RWPE2 (cell line): ENCODE measurements around the gene WHRN.

Source experiments
- ATAC-seq: fragments of 200-7000 bp; cut with Tn5 transposase; 3 replicates; pipeline ENCODE4 v1.9.1; 2021; ENCODE audit warnings: low read depth
- DNase-seq: peaks from one replicate; pipeline ENCODE4 v3.0.0-alpha.2; 2020; ENCODE audit warnings: low spot score
- H3K27ac ChIP-seq: fragments of 450-650 bp; 2 replicates; pipeline ENCODE4 v1.5.1; 2017; ENCODE audit warnings: mild to moderate bottlenecking; ENCODE audit not compliant: poor library complexity, severe bottlenecking
- H3K27me3 ChIP-seq: fragments of 250-450 bp; sonication (Bioruptor Pico); 2 replicates; pipeline ENCODE4 v1.5.1; 2021; ENCODE audit warnings: mild to moderate bottlenecking, moderate library complexity; ENCODE audit not compliant: insufficient read depth, poor library complexity, severe bottlenecking
- H3K36me3 ChIP-seq: fragments of 250-450 bp; sonication (Bioruptor Pico); 2 replicates; pipeline ENCODE4 v1.5.1; 2020; ENCODE audit warnings: low read depth, mild to moderate bottlenecking, moderate library complexity
- H3K4me1 ChIP-seq: fragments of 250-450 bp; sonication (Bioruptor Pico); 2 replicates; pipeline ENCODE4 v1.5.1; 2021; ENCODE audit warnings: mild to moderate bottlenecking, moderate library complexity; ENCODE audit not compliant: insufficient read depth, poor library complexity, severe bottlenecking
- H3K4me3 ChIP-seq: fragments of 250-450 bp; sonication (Bioruptor Pico); 2 replicates; pipeline ENCODE4 v1.5.1; 2021; ENCODE audit warnings: mild to moderate bottlenecking, moderate library complexity; ENCODE audit not compliant: severe bottlenecking
- H3K9me3 ChIP-seq: fragments of 250-450 bp; sonication (Bioruptor Pico); 2 replicates; pipeline ENCODE4 v1.5.1; 2021; ENCODE audit warnings: mild to moderate bottlenecking, moderate library complexity; ENCODE audit not compliant: severe bottlenecking
- CTCF ChIP-seq: fragments of 450-650 bp; IDR thresholded peaks from one replicate; pipeline ENCODE4 v1.5.1; 2017; ENCODE audit warnings: mild to moderate bottlenecking, moderate library complexity; ENCODE audit not compliant: poor library complexity, severe bottlenecking

WHRN gene

DNA sequence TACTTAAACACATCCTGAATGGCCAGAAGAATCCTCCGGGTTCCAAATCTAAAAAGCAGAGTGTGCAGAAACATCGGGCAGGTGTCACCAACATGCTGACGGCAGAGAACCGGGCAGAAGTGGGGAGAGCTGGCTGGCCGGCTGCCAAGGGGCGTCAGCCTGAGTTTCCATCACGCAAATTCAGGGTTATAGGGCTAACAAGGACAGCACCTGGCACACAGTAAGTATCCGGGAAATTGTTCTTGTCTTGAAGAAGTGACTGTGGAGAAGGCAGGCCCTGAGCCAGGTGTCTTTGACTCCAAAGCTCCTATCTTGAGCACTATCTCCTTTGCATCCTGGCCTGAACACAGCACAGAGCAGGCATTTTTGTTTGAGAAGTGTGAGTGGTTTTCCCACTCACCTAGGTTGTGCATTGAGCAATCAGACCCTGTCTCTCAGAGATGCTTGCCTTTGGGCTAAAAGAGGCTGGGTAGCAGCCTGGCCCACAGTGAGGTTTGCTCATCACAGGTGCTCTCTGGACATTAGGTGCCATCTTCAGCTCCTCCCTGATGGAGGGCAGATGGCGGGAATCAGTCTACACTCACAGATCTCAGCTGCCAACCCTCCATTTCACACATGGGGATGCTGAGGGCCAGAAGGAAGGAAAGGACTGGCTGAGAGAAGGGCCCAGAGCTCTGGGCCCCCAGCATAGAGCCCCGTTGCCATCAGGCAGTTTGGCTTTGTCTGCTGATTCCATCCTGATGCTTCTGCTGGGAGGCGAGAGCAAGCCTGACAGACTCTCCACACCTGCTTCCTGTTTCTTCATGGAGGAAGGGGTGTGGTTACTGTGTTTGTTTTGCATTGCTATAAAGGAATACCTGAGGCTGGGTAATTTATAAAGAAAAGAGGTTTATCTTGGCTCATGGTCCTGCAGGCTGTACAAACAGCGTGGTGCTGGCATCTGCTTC is 52.8 kb downstream of the WHRN start:
- TF ChIP-seq CTCF, result no peak
- Histone ChIP-seq H3K27ac (no peak overlapping the region), H3K4me3 (no peak overlapping the region), H3K27me3 (no peaks in the 10 kb centered on the region), H3K4me1 (no peaks in the 10 kb centered on the region), H3K36me3 (no peaks in the 10 kb centered on the region), H3K9me3 (no peaks in the 10 kb centered on the region)
- peak; percentile 25; the same call in 1 of the 3 replicates for ATAC-seq
- DNase-seq, result no peak

DNA sequence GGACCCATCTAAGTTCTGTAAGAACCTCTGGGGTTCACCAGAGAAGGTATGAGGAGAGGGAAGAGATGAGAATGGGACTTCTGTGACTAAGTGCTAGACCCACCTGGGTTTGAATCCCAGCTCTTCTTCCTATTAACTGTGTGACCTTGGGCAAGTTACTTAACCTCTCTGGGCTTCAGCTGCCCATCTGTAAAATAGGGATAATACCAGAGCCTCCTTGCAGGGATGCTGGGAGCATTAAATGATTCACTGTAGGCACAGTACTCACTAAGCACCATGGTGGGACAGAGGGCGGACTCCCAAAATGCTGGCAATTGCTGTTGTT is 53.6 kb downstream of the WHRN start:
- H3K4me3 ChIP-seq, result no peak overlapping the region
- no peak for TF ChIP-seq CTCF
- no peaks in the 10 kb centered on the region for H3K4me1 ChIP-seq
- H3K9me3 ChIP-seq, result no peaks in the 10 kb centered on the region
- no peaks in the 10 kb centered on the region for H3K27me3 ChIP-seq
- ATAC-seq (no peak), DNase-seq (no peak)
- H3K27ac ChIP-seq, result no peak overlapping the region
- no peaks in the 10 kb centered on the region for H3K36me3 ChIP-seq

GRCh38 chr9:114450833-114451706 is 54.2 kb downstream of the WHRN start:
- Histone ChIP-seq H3K4me3 (no peak overlapping the region), H3K27me3 (no peaks in the 10 kb centered on the region), H3K36me3 (no peaks in the 10 kb centered on the region), H3K27ac (no peak overlapping the region), H3K4me1 (no peaks in the 10 kb centered on the region), H3K9me3 (no peaks in the 10 kb centered on the region)
- ATAC-seq, result no peak
- no peak for TF ChIP-seq CTCF
- no peak for DNase-seq

DNA sequence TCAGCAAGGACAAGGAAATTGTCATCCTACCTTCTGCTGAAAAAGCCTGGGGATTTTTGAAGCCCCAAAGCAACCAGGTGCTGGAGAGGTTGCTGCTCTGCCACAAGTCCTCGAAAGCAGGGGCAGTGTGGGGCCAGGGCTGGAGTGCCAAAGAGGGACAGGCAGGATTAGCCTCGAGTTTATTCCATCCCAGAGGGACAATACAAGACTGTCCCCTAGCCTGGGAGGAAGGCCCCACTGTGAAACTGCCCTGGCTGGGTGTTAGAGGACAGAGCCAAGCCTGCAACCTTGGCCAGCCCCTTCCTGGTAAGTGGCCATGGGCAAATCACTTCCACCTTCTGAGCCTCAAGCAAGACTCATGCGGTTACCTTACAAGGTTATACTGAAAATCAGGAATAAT is 55.1 kb downstream of the WHRN start:
- ATAC-seq, result no peak
- TF ChIP-seq CTCF, result no peak

More for the DNA sequence above, 55.1 kb downstream of the WHRN start:
- Histone ChIP-seq H3K4me3 (no peak overlapping the region), H3K36me3 (no peaks in the 10 kb centered on the region), H3K27ac (no peak overlapping the region), H3K27me3 (no peaks in the 10 kb centered on the region), H3K4me1 (no peaks in the 10 kb centered on the region), H3K9me3 (no peaks in the 10 kb centered on the region)
- DNase-seq, result no peak
